8988T (cell line): Measurements from ENCODE around the gene SLC25A15.
"Not testable (repeated sequence)": the region's sequence is repeated elsewhere in the genome, so short reads cannot be mapped to it uniquely, and the experiment has no call there.

Experiments used
- DNase-seq: peaks from one replicate; pipeline ENCODE4 v3.0.0; 2011

SLC25A15 gene

DNA sequence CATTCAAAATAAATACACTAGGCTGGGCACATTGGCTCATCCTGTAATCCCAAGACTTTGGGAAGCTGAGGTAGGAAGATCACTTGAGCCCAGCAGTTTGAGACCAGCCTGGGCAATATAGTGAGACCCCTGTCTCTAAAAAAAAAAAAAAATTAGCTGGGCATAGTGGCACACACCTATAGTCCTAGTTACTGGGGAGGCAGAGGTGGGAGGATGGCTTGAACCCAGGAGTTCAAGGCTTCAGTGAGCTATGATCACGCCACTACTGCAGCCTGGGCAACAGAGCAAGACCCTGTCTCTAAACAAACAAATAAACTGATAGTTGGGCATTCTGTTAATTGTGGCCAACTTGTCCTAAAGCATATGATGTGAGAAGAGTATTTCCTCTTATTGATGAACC is 6.4 kb upstream of the SLC25A15 start:
- DNase-seq: not testable (repeated sequence)

DNA sequence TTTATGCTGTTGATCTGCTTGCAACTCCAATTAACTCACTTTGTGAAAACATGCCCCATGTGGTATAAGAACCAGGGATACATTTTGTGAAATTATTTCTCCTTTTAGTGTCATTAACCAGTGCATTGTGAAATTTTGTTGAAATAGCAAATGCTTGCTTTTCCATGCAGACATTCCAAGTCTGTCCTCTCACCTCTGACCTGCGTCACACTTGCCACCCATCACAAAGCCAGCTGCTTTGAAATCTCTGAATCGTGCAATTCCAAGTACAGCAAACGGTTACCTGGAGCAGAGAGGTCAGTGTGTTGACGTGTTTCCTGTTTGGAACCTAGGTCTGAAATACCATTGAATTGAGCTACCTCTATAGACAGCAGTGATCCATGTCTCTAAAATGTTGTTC is 4.9 kb upstream of the SLC25A15 start:
- DNase-seq: no peak

DNA sequence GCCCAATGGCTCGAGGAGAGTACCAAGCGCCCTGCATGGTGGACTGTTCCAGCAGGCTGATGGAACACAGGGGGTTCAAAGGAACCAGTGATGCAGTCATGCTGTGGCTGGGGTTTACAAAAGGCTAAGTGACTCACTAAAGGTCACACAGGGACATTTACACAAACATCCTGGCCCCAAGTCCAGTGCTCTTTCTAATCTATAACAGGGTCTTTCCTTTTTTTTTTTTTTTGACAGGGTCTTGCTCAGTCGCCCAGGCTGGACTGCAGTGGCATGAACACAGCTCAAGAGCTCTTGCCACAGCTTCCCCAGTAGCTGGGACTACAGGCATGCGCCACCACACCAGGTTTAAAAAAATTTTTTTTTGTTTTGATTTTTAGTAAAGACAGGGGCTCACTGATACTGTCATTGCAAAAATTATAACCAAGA is 2.8 kb upstream of the SLC25A15 start:
- DNase-seq: no peak

- no peak for DNase-seq
Observed at GRCh38 chr13:40787062-40787461, 2.3 kb upstream of the SLC25A15 start.

GRCh38 chr13:40788540-40789274 is 704 bp upstream of the SLC25A15 start:
- DNase-seq: not testable (repeated sequence)

DNA sequence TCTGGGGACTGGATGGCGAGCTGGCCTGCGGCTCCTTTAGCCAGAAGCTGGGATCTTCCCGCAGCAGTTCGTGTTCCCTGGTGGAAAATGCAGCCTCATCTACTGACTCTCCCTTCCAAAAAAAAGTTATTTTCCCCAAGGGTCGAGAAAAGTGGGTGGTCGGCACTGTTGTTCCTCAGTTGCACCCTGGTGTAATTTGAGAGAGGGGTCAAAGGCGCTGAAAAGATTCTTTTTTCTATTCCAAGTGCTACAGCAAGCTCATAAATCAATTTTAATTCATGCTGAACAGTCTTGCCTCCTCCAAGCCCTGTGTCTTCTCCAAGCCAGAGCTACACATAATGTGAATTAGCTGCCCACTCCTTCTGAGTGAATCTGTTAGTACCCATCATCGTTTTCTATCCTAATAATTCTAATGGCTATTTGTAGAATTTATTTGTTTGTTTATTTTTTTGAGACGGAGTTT is 774 bp downstream of the SLC25A15 start:
- DNase-seq: no peak

DNA sequence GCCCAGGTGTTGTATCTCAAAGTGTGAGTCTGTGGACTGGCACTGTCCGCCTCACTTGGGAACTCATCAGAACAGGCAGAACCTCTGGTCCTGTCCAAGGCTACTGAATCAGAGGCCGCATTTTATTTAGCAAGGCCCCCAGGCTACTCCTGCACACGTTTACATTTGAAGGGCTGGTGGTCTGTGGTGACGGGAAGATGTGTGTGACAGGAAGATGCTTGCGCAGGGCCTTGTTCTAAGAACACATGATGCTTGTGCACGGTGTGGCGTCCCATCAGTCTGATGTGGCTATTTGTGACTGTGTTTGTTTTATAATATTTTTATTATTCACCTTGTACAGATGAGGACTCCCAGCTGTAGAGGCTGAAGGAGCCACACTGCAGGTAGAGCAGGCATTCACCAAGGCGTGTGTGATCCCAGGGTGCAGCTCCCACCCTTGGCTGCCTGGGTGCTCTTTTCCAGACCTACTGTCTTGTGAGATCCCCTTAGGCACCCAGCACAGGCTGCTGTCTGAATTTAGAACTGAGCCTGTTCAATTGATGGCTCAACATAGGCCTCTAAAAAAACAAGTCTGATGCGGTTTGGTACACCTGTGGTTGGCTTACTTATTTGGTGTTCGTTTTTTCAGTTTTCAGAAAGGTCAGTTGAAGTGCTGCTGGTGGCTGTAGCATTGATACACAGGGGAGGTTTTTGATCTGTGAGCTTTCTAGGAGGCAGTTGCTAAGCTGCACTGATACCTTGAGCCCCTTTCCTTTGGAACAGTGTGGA is 3.1 kb downstream of the SLC25A15 start:
- no peak for DNase-seq

GRCh38 chr13:40793339-40793738 is 3.9 kb downstream of the SLC25A15 start:
- DNase-seq: no peak

DNA sequence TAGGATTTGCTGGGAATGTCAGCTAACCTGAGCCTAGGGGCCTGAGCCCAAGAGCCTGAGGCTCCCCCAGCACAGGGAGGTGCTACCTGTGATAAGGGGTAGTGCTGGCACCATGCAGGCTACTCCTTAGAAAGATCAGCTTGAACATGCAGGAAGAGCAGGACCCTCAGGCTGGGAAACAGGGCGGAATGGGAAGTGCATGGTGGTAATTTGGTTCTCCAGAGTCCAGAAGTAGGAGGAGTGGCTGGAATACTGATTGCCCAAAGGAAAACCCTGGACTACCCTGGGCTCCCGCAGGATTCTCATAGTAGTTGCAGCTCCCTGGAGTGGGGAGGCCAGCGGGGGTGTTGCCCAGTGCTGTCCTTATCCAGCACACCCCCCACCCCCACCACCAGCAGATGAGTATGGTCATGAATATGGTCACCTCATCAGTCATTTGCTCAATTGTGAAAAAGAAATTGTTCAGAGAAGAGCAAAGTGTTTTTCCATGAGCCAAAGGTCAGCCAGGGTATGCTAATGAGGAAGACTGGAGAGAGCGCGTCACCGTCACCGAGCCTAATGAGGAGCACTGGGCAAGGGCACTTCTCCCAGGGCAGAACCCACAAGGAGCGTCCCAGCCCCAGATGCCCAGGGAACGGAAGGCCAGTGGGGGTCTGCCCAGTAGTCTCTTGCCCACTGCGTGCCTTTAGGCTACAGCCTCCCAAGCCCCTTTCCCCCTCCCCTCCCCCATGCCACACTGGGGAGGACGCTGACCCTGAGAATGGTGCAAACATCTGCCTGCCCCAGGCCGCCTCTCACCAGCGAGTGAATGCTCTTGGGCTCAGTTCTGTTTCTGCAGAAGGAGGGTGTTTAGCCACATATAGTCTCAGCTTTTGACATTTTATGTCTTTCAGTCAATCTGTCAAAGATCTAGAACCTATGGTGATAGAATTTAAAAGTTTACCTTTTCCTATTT is 5.3 kb downstream of the SLC25A15 start:
- DNase-seq: no peak

DNA sequence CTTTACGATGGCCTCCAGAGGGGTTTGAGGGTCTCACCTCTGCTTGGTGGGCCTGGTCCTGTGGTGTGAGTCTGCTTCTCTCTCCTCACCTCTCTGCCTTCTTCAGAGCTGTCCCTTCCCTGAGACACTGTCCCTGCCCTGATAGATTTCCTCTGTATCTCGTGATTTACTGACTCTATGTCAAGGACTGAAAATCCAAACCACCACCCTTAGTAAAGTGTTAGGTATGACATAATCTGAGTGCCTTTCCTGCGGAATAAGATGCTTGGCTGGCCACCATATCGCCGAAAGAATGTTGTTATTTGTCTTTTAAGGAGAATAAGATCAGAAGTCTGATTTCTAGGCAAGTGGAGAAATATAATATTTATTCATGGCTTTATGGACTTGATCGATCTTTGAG is 7.2 kb downstream of the SLC25A15 start:
- DNase-seq: no peak

DNA sequence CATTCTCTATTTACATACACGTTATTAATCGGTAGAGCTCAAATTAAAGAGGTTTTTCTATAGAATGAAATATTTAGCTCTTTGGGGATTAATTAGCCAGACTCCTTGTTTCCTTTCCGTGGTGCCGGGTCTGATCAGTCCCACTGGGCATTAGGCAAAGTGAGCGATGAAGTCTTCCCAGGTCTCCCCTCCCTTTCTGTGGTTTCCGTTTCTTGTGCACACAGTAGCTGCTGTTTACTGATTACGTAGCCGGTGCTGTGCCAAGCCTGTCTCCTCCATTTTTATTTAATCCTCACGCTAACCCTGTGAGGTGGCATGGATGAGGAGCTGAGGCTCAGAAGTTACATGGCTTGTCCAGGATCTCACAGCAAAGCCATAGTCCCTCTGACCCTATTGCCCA is 9.0 kb downstream of the SLC25A15 start:
- no peak for DNase-seq

DNA sequence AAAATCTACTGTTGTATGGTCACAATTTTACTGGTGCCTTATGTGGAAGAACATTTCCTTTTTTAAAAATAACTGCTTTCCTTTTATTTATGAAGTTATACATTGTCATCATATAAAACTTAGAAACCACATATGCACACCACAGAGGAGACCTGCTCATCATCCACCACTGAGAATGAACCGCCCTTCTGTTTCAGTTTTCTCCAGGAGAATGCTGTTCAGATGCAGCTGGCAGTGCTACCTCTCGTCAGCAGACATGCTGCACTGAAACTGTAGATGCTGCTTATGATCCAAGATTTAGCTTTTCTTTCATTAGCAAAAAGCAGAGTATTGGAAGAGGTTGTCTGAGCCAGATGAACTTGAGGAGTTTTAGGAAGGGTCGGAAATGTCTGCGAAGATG is 10.1 kb downstream of the SLC25A15 start:
- no peak for DNase-seq

- DNase-seq: no peak
Observed at GRCh38 chr13:40800559-40800958, 11.1 kb downstream of the SLC25A15 start.

DNA sequence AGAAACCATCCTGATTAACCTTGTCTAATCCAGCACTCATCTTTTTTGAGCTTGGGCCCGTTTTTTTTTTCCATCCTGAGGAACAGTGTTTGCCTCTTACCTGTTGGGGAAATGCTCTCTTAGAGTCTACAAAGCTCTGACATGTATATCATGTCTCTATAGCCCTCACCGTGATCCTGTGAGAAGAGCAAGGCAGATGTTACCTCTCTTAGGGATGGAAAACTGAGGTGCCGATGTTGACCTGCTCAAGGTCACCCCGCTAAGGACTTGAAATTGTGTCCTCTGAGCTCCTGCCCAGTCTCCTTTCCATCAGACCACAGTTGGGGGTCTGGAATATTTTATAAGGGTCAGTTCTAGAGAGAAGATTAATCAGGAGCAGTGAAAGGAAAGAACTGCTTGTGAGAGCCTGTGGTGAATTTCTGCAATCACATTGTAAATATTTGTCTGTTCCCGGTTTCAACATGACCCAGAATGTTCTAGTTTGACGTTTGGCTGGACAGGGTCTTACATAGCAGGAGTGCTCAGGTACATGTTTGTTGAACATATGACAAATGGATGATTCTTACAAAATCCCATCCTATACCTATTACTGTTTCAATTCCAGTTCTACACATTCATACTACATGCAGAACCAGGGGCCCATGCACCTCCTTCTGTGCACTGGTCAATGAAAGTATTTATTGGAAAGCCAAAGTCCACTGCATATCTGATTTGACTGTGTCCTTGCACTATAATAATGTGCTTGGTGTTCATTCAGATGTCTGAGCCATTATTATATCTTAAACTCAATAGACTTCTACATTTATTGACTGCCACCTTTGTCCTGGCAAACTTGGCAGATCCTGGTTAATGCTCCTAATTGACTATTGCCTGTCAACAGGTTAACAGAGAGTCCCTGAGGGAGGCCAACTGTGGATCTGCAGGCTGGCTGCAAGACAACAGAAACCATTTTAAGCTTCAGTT is 12.1 kb downstream of the SLC25A15 start:
- no peak for DNase-seq

DNA sequence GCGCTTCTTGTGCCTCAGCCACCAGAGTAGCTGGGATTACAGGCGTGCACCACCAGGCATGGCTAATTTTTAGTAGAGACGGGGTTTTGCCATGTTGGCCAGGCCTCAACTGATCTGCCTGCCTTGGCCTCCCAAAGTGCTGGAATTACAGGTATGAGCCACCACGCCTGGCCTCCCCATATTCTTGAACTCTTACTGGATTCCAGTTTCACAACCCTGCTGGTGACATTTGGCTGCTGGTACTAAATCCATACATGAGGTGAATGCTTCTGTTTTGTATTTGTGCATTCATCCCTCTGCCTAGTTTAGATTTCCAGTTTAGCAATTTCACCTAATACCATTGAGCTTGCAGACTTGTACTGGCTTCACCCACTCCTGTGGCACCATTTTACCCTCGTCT is 13.9 kb downstream of the SLC25A15 start:
- no peak for DNase-seq

- no peak for DNase-seq
Observed at GRCh38 chr13:40806241-40806640, 16.8 kb downstream of the SLC25A15 start.

- no peak for DNase-seq
Observed at GRCh38 chr13:40809471-40809870, 20.1 kb downstream of the SLC25A15 start.

DNA sequence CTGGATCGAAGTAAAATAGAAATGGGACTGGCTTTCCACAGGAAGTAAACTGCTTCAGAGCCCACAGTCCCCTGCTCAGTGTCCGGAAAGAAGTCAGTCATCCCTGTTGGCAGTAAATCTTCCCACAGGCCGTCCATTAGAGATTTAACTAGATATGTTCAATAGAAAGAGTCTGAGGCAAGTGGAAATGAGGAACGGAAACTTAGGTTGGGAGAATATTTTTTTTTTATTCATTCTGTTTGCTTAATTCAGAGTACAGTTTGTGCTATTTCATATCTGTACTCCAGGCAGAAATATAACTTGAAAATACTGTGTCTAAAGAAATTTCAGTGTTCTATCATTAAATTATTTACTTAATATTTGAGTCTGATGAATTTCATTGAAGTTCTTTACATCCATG is 22.7 kb downstream of the SLC25A15 start:
- DNase-seq: no peak

DNA sequence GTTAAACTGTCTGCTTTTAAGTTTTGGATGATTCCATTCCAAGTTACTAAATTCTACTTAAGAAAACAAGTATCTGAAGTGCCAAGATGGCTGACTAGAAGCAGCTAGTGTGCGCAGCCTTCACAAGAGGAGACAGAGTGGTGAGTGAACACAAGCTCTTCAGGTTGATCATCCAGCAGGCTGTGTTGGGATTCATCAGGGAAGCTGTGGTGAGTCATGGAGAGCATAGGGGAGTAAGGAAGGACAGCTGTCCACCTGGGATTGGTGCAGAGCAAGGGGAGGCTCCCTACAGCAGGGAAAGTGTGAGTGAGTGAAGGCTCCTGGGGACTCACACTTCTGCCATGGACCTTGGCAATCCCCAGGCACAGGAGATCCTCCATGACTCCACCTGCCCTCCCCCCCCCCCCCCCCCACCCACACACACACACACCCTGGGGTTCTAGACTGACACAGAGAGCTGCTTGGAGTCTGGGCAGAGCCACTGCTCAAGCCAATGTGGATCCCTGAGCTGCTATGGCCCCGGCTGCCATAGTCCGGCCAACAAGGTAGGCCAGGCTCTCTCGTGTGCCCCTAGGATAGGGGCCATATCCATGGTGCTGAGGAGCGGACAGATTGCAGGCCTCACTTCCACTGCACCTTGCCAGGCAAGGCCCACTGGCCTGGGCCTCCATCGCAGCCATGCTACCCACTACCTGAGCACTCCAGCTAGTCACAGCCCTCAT is 23.5 kb downstream of the SLC25A15 start:
- no peak for DNase-seq

GRCh38 chr13:40813667-40814454 is 24.4 kb downstream of the SLC25A15 start:
- DNase-seq: no peak
